Non-pigmented ciliary epithelial cell (primary cell): Measurements from ENCODE around the gene DSC3.
"Not testable (repeated sequence)": the region's sequence is repeated elsewhere in the genome, so short reads cannot be mapped to it uniquely, and the experiment has no call there.

ENCODE experiments used
- DNase-seq: peaks from one replicate; pipeline ENCODE4 v3.0.0-alpha.2; 2010; ENCODE audit warnings: low read depth

DSC3 gene

GRCh38 chr18:31041271-31042083 lies 1.1 kb downstream of the DSC3 start:
- DNase-seq: no peak

DNA sequence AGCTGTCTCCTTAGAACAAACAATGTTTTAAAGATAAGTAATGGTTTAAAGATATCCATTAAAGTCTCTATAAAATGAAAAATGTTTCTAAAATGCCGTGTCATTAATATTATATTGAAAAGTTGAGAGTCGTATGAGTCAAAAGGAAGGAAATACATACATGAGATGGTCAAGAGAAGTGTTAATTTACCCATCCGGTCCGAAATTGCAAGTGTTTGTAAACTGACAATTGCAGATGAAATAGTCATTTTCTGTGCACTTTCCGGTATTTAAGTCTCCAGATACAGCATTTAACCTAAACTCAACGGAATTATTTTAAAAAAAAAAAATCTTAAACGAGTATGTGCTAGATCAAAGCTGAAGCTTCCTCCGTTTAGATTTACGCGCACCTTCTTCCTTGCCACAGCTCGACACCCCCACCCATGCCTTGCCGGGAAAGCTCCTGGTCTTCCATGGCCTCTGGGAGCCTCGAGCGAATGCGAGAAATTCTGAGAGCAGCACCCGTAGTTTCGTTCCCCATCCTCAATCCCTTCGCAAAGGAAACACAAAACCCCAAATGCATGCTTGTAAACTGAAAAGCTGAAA lies 1.8 kb downstream of the DSC3 start:
- DNase-seq: no peak

- DNase-seq: peak; percentile 60
Observed at GRCh38 chr18:31039426-31039825, 3.1 kb downstream of the DSC3 start.

- not testable (repeated sequence) for DNase-seq
Observed at GRCh38 chr18:31037686-31038085, 4.9 kb downstream of the DSC3 start.

- no peak for DNase-seq
Observed at GRCh38 chr18:31034541-31034940, 8.0 kb downstream of the DSC3 start.

DNA sequence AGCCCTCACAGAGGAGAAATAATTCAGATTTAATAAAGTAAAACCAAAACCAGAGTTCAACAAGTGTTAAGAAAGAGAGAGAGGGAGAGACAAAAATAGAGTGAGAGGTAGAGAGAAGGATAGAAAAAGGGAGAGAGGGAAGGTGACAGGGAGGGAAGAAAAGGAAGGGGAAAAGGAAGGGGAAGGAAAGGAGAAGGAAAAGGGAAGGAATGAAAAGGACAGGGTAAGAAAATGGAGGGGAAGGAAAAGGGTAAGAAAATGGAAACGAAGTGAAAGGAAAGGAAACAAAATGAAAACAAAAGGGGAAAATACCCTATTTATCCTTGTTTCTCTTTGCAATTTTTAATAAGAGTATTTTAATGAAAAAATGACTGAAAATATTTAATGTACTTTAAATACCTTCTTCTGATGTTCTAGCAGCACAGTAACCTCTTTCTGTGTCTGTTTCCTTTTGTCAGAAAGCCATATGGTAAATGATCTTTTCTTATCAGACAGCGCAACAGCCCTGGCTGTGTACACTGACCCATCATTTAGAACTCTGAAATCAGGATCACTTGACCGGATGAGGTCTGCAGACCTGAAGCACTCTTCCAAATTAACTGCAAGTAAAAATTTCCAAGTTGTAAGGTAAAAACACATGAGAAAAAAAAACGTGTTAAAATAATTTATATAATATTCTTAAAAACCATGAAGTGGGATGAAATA lies 11.8 kb downstream of the DSC3 start:
- DNase-seq: no peak

GRCh38 chr18:31015715-31016434 lies 26.7 kb downstream of the DSC3 start:
- no peak for DNase-seq

- DNase-seq: peak; percentile 90
Observed at GRCh38 chr18:31011455-31011854, 31.1 kb downstream of the DSC3 start.

DNA sequence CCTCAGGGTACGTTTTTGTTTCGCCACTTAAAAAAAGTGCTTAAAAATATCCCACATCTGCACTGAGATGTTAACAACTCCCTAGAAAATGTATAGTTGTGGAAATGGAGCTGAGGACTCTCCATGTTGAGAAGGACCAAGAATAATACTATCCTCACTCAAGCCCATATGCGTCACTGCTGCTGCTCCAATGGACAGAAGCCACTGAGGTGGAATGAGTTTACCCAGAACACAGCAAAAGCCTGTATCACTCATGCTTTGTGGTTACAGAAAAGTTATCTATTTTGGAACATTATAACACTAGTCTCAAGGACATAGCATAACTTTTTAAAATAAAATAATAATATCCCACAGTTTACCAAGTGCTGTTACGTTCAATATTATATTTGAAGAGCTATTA lies 31.9 kb downstream of the DSC3 start:
- peak; percentile 32 for DNase-seq

DNA sequence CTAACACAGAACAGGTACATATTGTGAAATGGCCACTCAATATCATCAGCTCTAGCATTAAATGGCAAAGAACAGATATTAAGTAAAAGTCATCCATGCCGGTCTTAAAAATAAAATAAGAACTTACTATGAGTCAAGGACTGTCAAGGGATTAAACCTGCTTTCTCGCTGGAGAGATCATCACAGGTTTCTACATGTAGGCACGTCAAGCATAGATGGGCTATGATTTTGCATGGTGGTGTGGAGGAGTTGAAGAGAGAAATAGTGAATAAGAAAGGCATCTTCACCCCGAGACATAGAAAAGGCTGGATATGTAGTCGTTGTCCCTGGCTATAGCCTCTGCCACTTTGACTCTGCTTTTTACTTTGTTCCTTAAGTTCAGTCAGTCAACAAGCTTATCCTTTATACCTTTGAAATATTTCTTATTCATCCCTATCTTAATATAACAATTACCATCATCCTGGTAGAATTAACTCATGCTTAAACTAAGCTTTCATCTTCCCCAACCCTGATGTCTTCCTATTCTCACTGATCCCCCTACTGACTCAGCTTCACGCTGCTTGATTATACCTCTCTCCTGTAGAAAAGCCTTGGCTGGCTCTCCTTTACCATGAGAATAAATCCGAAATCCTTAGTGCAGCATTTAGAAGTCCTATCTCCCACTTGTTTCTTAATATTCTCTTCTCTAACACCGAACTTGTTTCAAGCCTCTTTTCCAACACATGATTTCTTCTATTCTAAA lies 42.5 kb downstream of the DSC3 start:
- no peak for DNase-seq

- no peak for DNase-seq
Observed at GRCh38 chr18:30999186-30999585, 43.4 kb downstream of the DSC3 start.

DNA sequence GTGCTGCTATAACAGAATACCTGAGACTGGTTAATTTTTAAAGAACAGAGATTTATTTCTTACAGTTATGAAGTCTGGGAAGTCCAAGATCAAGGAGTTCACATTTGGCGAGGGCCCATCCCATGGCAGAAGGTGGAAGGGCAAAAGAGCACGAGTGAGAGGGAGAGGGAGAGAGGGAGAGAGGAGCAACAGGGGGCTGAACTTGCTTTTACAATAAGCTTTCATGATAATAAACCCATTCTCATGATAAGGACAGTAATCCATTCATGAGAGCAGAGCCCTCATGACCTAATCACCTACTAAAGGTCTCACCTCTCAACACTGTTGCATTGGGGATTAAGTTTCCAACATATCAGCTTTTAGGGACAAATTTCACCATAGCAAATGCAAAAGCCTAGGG lies 45.3 kb downstream of the DSC3 start:
- no peak for DNase-seq

DNA sequence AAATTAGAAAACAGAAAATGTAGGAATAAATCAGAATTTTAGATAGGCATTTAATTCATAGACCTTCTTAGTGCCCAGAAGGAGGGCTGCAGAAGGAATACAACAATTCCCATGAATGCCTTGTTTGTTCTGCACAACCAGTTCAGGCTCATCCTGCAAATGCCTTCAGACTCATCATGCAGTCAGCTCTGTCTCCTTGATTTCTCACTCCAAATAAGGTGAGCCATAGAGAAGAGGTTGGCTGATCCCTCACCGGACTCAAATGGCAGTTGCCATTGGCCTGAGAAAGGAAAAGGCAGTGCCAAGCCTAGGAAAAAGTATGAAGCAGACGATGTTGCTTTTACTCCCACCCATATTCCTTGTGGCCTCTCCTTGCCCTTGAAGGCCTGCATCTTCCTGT lies 50.3 kb downstream of the DSC3 start:
- no peak for DNase-seq

DNA sequence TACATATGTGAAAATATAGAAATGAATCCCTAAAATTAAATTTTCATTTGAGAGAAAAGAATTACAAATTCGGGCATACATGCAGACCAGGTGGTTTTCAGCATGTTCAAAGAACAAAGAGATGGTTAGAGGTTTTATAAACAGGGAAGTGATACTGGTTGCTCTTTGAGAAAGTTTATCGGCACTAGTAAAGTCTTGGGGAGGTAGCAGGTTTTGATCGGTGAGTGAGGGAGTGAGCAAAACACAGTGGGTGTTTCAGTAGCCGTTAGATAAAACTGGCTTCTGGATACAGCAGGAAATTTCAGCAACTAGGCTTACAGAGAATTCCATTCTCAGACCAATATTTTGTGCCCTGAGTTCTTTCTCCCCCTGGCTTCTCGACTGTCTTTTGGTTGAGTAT lies 51.1 kb downstream of the DSC3 start:
- no peak for DNase-seq

GRCh38 chr18:30989141-30989540 lies 53.4 kb downstream of the DSC3 start:
- no peak for DNase-seq

DNA sequence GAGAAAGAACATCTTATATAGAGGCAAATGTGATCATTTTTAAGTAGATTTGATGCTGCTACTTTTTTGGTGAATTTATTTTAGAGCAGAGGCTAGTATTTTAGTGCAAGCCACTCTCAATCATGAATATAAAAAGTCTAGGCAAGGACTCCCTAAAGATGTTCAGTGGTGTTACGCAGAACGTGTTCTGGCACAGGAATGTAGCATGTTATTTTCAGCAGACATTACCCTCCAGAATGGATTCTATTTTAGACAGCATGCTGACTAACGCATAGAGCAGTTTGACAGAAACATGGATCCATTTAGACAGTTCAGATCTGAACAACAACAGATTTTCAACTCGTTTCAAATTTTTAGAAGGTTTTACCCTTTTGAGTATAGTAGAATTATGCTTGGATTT lies 54.1 kb downstream of the DSC3 start:
- DNase-seq: no peak

- DNase-seq: no peak
Observed at GRCh38 chr18:30987467-30988241, 54.9 kb downstream of the DSC3 start.

DNA sequence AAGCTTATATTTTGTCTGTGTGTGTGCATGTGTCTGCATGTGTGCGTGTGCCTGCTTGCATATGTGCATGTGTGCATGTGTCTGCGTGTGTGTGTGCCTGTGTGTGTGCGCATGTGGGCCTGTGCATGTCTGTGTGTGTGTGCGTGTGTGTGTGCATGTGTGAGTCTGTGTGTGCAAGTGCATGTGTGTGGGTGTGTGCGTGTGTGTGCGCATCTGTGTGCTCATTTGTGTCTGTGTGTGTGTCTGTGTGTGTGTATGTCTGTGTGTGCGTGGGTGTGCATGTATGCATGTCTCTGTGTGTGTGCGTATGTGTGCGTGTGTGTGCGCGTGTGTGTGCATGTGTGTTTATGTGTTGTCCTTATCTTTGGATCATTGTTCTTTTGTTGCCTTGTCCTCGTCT lies 56.8 kb downstream of the DSC3 start:
- no peak for DNase-seq

DNA sequence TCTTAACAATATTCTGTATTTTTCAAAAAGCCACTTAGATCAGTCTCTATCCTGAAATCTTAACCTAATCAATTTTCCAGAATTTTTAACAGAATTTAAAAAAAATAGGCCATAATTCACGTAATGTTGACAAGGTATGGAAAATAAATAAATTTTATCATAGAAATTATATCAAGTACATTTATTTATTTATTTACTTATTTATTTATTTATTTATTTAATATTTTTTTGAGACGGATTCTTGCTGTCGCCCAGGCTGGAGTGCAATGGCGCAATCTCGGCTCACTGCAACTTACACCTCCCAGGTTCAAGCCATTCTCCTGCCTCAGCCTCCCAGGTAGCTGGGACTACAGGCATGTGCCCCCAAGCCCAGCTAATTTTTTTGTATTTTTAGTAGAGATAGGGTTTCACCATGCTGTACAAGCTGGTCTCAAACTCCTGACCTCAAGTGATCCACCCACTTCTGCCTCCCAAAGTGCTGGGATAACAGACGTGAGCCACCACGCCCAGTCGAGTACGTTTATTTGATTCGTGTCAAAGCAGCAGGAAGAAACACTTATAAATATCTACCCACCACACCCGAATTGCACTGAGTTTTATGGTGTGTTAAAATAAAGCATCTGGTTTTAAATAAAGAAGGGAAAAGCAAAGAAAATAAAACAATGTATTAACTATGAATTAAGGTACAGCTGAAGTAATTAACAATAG lies 60.1 kb downstream of the DSC3 start:
- no peak for DNase-seq

DNA sequence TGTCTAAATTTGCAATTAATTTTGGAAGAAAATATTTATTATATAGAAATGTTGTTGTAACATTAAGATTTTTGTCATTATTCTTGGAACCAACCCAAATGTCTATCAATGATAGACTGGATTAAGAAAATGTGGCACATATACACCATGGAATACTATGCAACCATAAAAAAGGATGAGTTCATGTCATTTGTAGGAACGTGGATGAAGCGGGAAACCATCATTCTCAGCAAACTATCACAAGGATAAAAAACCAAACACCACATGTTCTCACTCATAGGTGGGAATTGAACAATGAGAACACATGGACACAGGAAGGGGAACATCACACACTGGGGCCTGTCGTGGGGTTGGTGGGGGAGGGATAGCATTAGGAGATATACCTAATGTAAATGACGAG lies 64.5 kb downstream of the DSC3 start:
- DNase-seq: not testable (repeated sequence)
